NOMO-1 (cell line): Measurements from ENCODE around the gene BAAT.
"Not testable (repeated sequence)": the region's sequence is repeated elsewhere in the genome, so short reads cannot be mapped to it uniquely, and the experiment has no call there.

Experiments
- DNase-seq, 2 experiments: peaks; one replicate each; lab custom pipeline; 2025; ENCODE audit not compliant: unreplicated experiment in 2 of 2; lab: John Stamatoyannopoulos, UW

The BAAT gene

GRCh38 chr9:101384873-101385536, at the start of gene BAAT:
BAAT (minus strand) TSS chr9:101385006; CDS start chr9:101371404, 13,602 bp downstream.
- DNase-seq: not testable (repeated sequence)

GRCh38 chr9:101433229-101433628, 48.4 kb upstream of the BAAT start:
- no peak for DNase-seq

- no peak for DNase-seq
Observed at GRCh38 chr9:101432740-101433139, 47.9 kb upstream of the BAAT start.

GRCh38 chr9:101432171-101432570, 47.4 kb upstream of the BAAT start:
- DNase-seq: no peak

- no peak for DNase-seq
Observed at GRCh38 chr9:101429736-101430135, 44.9 kb upstream of the BAAT start.

GRCh38 chr9:101428909-101429308, 44.1 kb upstream of the BAAT start:
- no peak for DNase-seq

GRCh38 chr9:101427957-101428655, 43.3 kb upstream of the BAAT start:
- no peak for DNase-seq

- no peak for DNase-seq
Observed at GRCh38 chr9:101427358-101427757, 42.6 kb upstream of the BAAT start.

- no peak for DNase-seq
Observed at GRCh38 chr9:101421653-101422065, 36.9 kb upstream of the BAAT start.

- DNase-seq: no peak
Observed at GRCh38 chr9:101419863-101420262, 35.1 kb upstream of the BAAT start.

GRCh38 chr9:101418518-101419430, 34.0 kb upstream of the BAAT start:
- DNase-seq: no peak

GRCh38 chr9:101417977-101418376, 33.2 kb upstream of the BAAT start:
- no peak for DNase-seq

GRCh38 chr9:101417389-101417788, 32.6 kb upstream of the BAAT start:
- DNase-seq: no peak

- DNase-seq: no peak
Observed at GRCh38 chr9:101415578-101415977, 30.8 kb upstream of the BAAT start.

- no peak for DNase-seq
Observed at GRCh38 chr9:101414839-101415238, 30.0 kb upstream of the BAAT start.

GRCh38 chr9:101409079-101409477, 24.3 kb upstream of the BAAT start:
- no peak for DNase-seq

- DNase-seq: no peak
Observed at GRCh38 chr9:101408374-101409078, 23.7 kb upstream of the BAAT start.

- no peak for DNase-seq
Observed at GRCh38 chr9:101403516-101404285, 18.9 kb upstream of the BAAT start.

GRCh38 chr9:101400120-101400519, 15.3 kb upstream of the BAAT start:
- no peak for DNase-seq

GRCh38 chr9:101399643-101399970, 14.8 kb upstream of the BAAT start:
- DNase-seq: peak; percentile 18 to 27
